ENCODE data around the gene ADGRG4.

The ADGRG4 gene

GRCh38 chrX:136380010-136380769, 79.4 kb downstream of the ADGRG4 start:
- Mint-ChIP-seq H3K9me3 (peaks cover 17% of the 10 kb centered on the region), H3K4me1 (no peaks in the 10 kb centered on the region), H3K27me3 (ENCODE audit: low read depth) (no peaks in the 10 kb centered on the region), H3K4me3 (no peak overlapping the region), H3K27ac (peak overlapping the region in 1 of 3 experiments; percentile 16), H3K36me3 (ENCODE audit: low read depth) (no peaks in the 10 kb centered on the region)
- TF ChIP-seq, protein P1, sequence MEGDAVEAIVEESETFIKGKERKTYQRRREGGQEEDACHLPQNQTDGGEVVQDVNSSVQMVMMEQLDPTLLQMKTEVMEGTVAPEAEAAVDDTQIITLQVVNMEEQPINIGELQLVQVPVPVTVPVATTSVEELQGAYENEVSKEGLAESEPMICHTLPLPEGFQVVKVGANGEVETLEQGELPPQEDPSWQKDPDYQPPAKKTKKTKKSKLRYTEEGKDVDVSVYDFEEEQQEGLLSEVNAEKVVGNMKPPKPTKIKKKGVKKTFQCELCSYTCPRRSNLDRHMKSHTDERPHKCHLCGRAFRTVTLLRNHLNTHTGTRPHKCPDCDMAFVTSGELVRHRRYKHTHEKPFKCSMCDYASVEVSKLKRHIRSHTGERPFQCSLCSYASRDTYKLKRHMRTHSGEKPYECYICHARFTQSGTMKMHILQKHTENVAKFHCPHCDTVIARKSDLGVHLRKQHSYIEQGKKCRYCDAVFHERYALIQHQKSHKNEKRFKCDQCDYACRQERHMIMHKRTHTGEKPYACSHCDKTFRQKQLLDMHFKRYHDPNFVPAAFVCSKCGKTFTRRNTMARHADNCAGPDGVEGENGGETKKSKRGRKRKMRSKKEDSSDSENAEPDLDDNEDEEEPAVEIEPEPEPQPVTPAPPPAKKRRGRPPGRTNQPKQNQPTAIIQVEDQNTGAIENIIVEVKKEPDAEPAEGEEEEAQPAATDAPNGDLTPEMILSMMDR (IDR thresholded peaks at IDR 0.05; ENCODE audit: unreplicated experiment in 3 of 3), result no peak

DNA sequence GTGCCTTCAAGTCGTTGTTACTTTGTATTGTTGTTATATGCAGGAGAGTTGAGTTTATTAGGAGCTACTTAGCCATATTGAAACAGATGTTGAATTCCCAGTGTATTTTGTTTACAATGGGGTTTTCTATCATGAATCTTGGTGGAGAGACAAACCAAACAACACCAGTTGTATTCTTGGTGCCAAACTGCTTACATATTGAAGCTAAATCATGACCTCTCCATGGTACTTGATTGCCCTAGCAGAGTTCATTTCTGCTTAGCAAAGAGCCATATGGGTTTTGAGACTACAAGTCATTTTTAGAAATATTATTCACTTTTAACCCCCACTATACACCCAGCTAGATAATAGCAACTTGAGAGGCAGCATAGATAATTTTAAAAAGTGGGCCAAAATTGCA, 85.4 kb downstream of the ADGRG4 start:
- Mint-ChIP-seq H3K9me3 (peaks cover 11% of the 10 kb centered on the region), H3K36me3 (ENCODE audit: low read depth) (no peaks in the 10 kb centered on the region), H3K4me3 (no peak overlapping the region), H3K27me3 (ENCODE audit: low read depth) (peaks cover 5% of the 10 kb centered on the region), H3K4me1 (peaks cover 10% of the 10 kb centered on the region), H3K27ac (no peak overlapping the region)
- TF ChIP-seq, protein P1 (IDR thresholded peaks at IDR 0.05; ENCODE audit: unreplicated experiment in 3 of 3), result no peak

GRCh38 chrX:136386826-136387225, 86.1 kb downstream of the ADGRG4 start:
- peaks cover 10% of the 10 kb centered on the region for H3K4me1 Mint-ChIP-seq
- H3K27me3 Mint-ChIP-seq (ENCODE audit: low read depth), result peaks cover 5% of the 10 kb centered on the region
- peak overlapping the region in 2 of 3 experiments; percentile 68 to 88 for H3K27ac Mint-ChIP-seq
- peaks cover 11% of the 10 kb centered on the region for H3K9me3 Mint-ChIP-seq
- no peaks in the 10 kb centered on the region for H3K36me3 Mint-ChIP-seq (ENCODE audit: low read depth)
- no peak overlapping the region for H3K4me3 Mint-ChIP-seq
- TF ChIP-seq, protein P1 (IDR thresholded peaks at IDR 0.05; ENCODE audit: unreplicated experiment in 3 of 3), result no peak

DNA sequence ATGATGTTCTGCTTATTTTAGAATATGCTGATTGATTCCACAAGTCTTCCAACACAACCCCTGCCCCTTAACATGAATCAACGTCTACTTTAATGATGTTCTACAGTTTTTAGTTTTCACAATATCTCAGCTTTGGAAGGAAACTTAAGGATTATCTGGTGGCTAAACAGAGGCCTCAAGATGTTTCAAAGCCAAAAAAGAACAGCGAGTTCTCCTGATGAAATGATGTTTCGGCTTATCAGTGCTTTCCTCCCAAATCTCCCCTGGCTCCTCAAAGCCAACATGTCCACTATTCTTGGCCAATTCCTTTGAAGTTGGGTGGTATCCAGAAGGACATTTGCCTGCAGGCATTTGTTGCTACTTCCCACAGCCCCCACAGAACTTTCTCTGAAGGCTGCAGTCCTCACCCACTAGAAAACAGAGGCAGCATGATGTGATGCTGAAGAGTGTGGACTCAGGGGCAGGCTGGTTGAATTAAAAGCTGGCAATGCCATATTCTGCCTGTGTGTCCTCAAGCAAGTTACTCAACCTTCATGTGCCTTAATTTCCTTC, 87.3 kb downstream of the ADGRG4 start:
- no peaks in the 10 kb centered on the region for H3K36me3 Mint-ChIP-seq (ENCODE audit: low read depth)
- no peak overlapping the region for H3K4me3 Mint-ChIP-seq
- peak overlapping the region in 2 of 3 experiments; percentile 68 to 88 for H3K27ac Mint-ChIP-seq
- peaks cover 10% of the 10 kb centered on the region for H3K4me1 Mint-ChIP-seq
- TF ChIP-seq, protein P1 (IDR thresholded peaks at IDR 0.05; ENCODE audit: unreplicated experiment in 3 of 3), result no peak
- peaks cover 5% of the 10 kb centered on the region for H3K27me3 Mint-ChIP-seq (ENCODE audit: low read depth)
- peaks cover 7% of the 10 kb centered on the region for H3K9me3 Mint-ChIP-seq

GRCh38 chrX:136390921-136391320, 90.2 kb downstream of the ADGRG4 start:
- Mint-ChIP-seq H3K4me3 (no peak overlapping the region), H3K4me1 (peaks cover 10% of the 10 kb centered on the region), H3K27ac (no peak overlapping the region), H3K27me3 (ENCODE audit: low read depth) (peaks cover 5% of the 10 kb centered on the region), H3K9me3 (peaks cover 6% of the 10 kb centered on the region), H3K36me3 (ENCODE audit: low read depth) (no peaks in the 10 kb centered on the region)
- TF ChIP-seq, protein P1 (IDR thresholded peaks at IDR 0.05; ENCODE audit: unreplicated experiment in 3 of 3), result no peak

DNA sequence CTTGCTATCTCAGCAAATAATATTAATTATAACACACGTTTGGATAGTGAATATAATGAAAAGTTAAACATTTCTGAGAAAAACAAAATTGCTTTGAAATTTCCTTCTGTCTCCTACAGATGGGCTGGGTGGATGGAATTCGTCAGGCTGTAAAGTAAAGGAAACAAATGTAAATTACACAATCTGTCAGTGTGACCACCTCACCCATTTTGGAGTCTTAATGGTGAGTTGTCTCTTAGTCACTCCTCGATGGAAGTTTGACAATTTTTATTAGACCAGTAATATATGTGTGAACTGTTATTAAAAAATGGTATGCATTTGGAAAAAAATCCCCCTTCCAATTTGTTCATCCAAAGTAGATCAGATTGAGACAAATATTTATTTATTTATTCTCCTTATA, 94.5 kb downstream of the ADGRG4 start:
- no peak overlapping the region for H3K4me3 Mint-ChIP-seq
- no peaks in the 10 kb centered on the region for H3K4me1 Mint-ChIP-seq
- TF ChIP-seq, protein P1 (IDR thresholded peaks at IDR 0.05; ENCODE audit: unreplicated experiment in 3 of 3), result no peak
- H3K27ac Mint-ChIP-seq, result no peak overlapping the region
- no peaks in the 10 kb centered on the region for H3K27me3 Mint-ChIP-seq (ENCODE audit: low read depth)
- H3K36me3 Mint-ChIP-seq (ENCODE audit: low read depth), result no peaks in the 10 kb centered on the region
- peaks cover 5% of the 10 kb centered on the region for H3K9me3 Mint-ChIP-seq

Data from nephron (organoid).